ENCODE data around the gene TP53I11.

TP53I11 gene

GRCh38 chr11:44934110-44934509, 16.6 kb downstream of the TP53I11 start:
- Histone ChIP-seq H3K4me3 (ENCODE audit: insufficient read depth, low read depth, low read length, poor library complexity, severe bottlenecking) (no peak overlapping the region), H3K36me3 (ENCODE audit: control insufficient read depth, insufficient read depth, low read length) (peaks cover 4% of the 10 kb centered on the region), H3K4me1 (ENCODE audit: control insufficient read depth, insufficient read depth, low read length, poor library complexity, severe bottlenecking) (peaks cover 2% of the 10 kb centered on the region), H3K27ac (ENCODE audit: insufficient read depth, low read length, poor library complexity, severe bottlenecking) (no peak overlapping the region), H3K9me3 (ENCODE audit: control insufficient read depth, low read length) (no peaks in the 10 kb centered on the region), H3K27me3 (replicated peaks; ENCODE audit: control insufficient read depth, insufficient read depth, low read length, poor library complexity, severe bottlenecking) (no peaks in the 10 kb centered on the region)
- no peak for DNase-seq

- Histone ChIP-seq H3K4me1 (ENCODE audit: control insufficient read depth, insufficient read depth, low read length, poor library complexity, severe bottlenecking) (peaks cover under 1% of the 10 kb centered on the region), H3K4me3 (ENCODE audit: insufficient read depth, low read depth, low read length, poor library complexity, severe bottlenecking) (no peak overlapping the region), H3K27me3 (replicated peaks; ENCODE audit: control insufficient read depth, insufficient read depth, low read length, poor library complexity, severe bottlenecking) (no peaks in the 10 kb centered on the region), H3K27ac (ENCODE audit: insufficient read depth, low read length, poor library complexity, severe bottlenecking) (no peak overlapping the region), H3K9me3 (ENCODE audit: control insufficient read depth, low read length) (no peaks in the 10 kb centered on the region), H3K36me3 (ENCODE audit: control insufficient read depth, insufficient read depth, low read length) (peaks cover 17% of the 10 kb centered on the region)
- no peak for DNase-seq
Measured at GRCh38 chr11:44931466-44931865, 19.2 kb downstream of the TP53I11 start.

- Histone ChIP-seq H3K4me1 (ENCODE audit: control insufficient read depth, insufficient read depth, low read length, poor library complexity, severe bottlenecking) (no peaks in the 10 kb centered on the region), H3K9me3 (ENCODE audit: control insufficient read depth, low read length) (no peaks in the 10 kb centered on the region), H3K36me3 (ENCODE audit: control insufficient read depth, insufficient read depth, low read length) (peaks cover 17% of the 10 kb centered on the region), H3K27ac (ENCODE audit: insufficient read depth, low read length, poor library complexity, severe bottlenecking) (no peak overlapping the region), H3K27me3 (replicated peaks; ENCODE audit: control insufficient read depth, insufficient read depth, low read length, poor library complexity, severe bottlenecking) (no peaks in the 10 kb centered on the region), H3K4me3 (ENCODE audit: insufficient read depth, low read depth, low read length, poor library complexity, severe bottlenecking) (no peak overlapping the region)
- DNase-seq, result no peak
Measured at GRCh38 chr11:44930588-44931302, 19.9 kb downstream of the TP53I11 start.

GRCh38 chr11:44928816-44929215, 21.9 kb downstream of the TP53I11 start:
- Histone ChIP-seq H3K9me3 (ENCODE audit: control insufficient read depth, low read length) (no peaks in the 10 kb centered on the region), H3K4me1 (ENCODE audit: control insufficient read depth, insufficient read depth, low read length, poor library complexity, severe bottlenecking) (no peaks in the 10 kb centered on the region), H3K4me3 (ENCODE audit: insufficient read depth, low read depth, low read length, poor library complexity, severe bottlenecking) (no peak overlapping the region), H3K27me3 (replicated peaks; ENCODE audit: control insufficient read depth, insufficient read depth, low read length, poor library complexity, severe bottlenecking) (no peaks in the 10 kb centered on the region), H3K36me3 (ENCODE audit: control insufficient read depth, insufficient read depth, low read length) (peaks cover 24% of the 10 kb centered on the region), H3K27ac (ENCODE audit: insufficient read depth, low read length, poor library complexity, severe bottlenecking) (no peak overlapping the region)
- DNase-seq, result no peak

- no peaks in the 10 kb centered on the region for H3K9me3 ChIP-seq (ENCODE audit: control insufficient read depth, low read length)
- no peak overlapping the region for H3K4me3 ChIP-seq (ENCODE audit: insufficient read depth, low read depth, low read length, poor library complexity, severe bottlenecking)
- peaks cover 26% of the 10 kb centered on the region for H3K36me3 ChIP-seq (ENCODE audit: control insufficient read depth, insufficient read depth, low read length)
- H3K27me3 ChIP-seq (replicated peaks; ENCODE audit: control insufficient read depth, insufficient read depth, low read length, poor library complexity, severe bottlenecking), result no peaks in the 10 kb centered on the region
- DNase-seq, result no peak
- H3K27ac ChIP-seq (ENCODE audit: insufficient read depth, low read length, poor library complexity, severe bottlenecking), result no peak overlapping the region
- H3K4me1 ChIP-seq (ENCODE audit: control insufficient read depth, insufficient read depth, low read length, poor library complexity, severe bottlenecking), result no peaks in the 10 kb centered on the region
Measured at GRCh38 chr11:44928144-44928543, 22.5 kb downstream of the TP53I11 start.

GRCh38 chr11:44927174-44927661, 23.5 kb downstream of the TP53I11 start:
- DNase-seq, result peak; percentile 20 to 41 (median 21)
- no peak overlapping the region for H3K27ac ChIP-seq (ENCODE audit: insufficient read depth, low read length, poor library complexity, severe bottlenecking)
- no peak overlapping the region for H3K4me3 ChIP-seq (ENCODE audit: insufficient read depth, low read depth, low read length, poor library complexity, severe bottlenecking)
- H3K27me3 ChIP-seq (replicated peaks; ENCODE audit: control insufficient read depth, insufficient read depth, low read length, poor library complexity, severe bottlenecking), result no peaks in the 10 kb centered on the region
- H3K9me3 ChIP-seq (ENCODE audit: control insufficient read depth, low read length), result no peaks in the 10 kb centered on the region
- no peaks in the 10 kb centered on the region for H3K4me1 ChIP-seq (ENCODE audit: control insufficient read depth, insufficient read depth, low read length, poor library complexity, severe bottlenecking)
- peaks cover 26% of the 10 kb centered on the region for H3K36me3 ChIP-seq (ENCODE audit: control insufficient read depth, insufficient read depth, low read length)

- no peaks in the 10 kb centered on the region for H3K9me3 ChIP-seq (ENCODE audit: control insufficient read depth, low read length)
- no peak for DNase-seq
- H3K4me1 ChIP-seq (ENCODE audit: control insufficient read depth, insufficient read depth, low read length, poor library complexity, severe bottlenecking), result no peaks in the 10 kb centered on the region
- H3K27me3 ChIP-seq (replicated peaks; ENCODE audit: control insufficient read depth, insufficient read depth, low read length, poor library complexity, severe bottlenecking), result no peaks in the 10 kb centered on the region
- H3K27ac ChIP-seq (ENCODE audit: insufficient read depth, low read length, poor library complexity, severe bottlenecking), result no peak overlapping the region
- peaks cover 33% of the 10 kb centered on the region for H3K36me3 ChIP-seq (ENCODE audit: control insufficient read depth, insufficient read depth, low read length)
- H3K4me3 ChIP-seq (ENCODE audit: insufficient read depth, low read depth, low read length, poor library complexity, severe bottlenecking), result no peak overlapping the region
Measured at GRCh38 chr11:44926036-44926435, 24.6 kb downstream of the TP53I11 start.

GRCh38 chr11:44923806-44924205, 26.9 kb downstream of the TP53I11 start:
- no peak overlapping the region for H3K27ac ChIP-seq (ENCODE audit: insufficient read depth, low read length, poor library complexity, severe bottlenecking)
- no peak overlapping the region for H3K4me3 ChIP-seq (ENCODE audit: insufficient read depth, low read depth, low read length, poor library complexity, severe bottlenecking)
- no peaks in the 10 kb centered on the region for H3K27me3 ChIP-seq (replicated peaks; ENCODE audit: control insufficient read depth, insufficient read depth, low read length, poor library complexity, severe bottlenecking)

GRCh38 chr11:44923115-44923514, 27.6 kb downstream of the TP53I11 start:
- H3K27me3 ChIP-seq (replicated peaks; ENCODE audit: control insufficient read depth, insufficient read depth, low read length, poor library complexity, severe bottlenecking), result no peaks in the 10 kb centered on the region
- H3K4me1 ChIP-seq (ENCODE audit: control insufficient read depth, insufficient read depth, low read length, poor library complexity, severe bottlenecking), result no peaks in the 10 kb centered on the region
- H3K36me3 ChIP-seq (ENCODE audit: control insufficient read depth, insufficient read depth, low read length), result peaks cover 44% of the 10 kb centered on the region
- H3K9me3 ChIP-seq (ENCODE audit: control insufficient read depth, low read length), result no peaks in the 10 kb centered on the region
- no peak overlapping the region for H3K27ac ChIP-seq (ENCODE audit: insufficient read depth, low read length, poor library complexity, severe bottlenecking)
- DNase-seq, result no peak
- H3K4me3 ChIP-seq (ENCODE audit: insufficient read depth, low read depth, low read length, poor library complexity, severe bottlenecking), result no peak overlapping the region

More at GRCh38 chr11:44923806-44924205, 26.9 kb downstream of the TP53I11 start:
- H3K4me1 ChIP-seq (ENCODE audit: control insufficient read depth, insufficient read depth, low read length, poor library complexity, severe bottlenecking), result no peaks in the 10 kb centered on the region
- no peak for DNase-seq
- no peaks in the 10 kb centered on the region for H3K9me3 ChIP-seq (ENCODE audit: control insufficient read depth, low read length)
- peaks cover 41% of the 10 kb centered on the region for H3K36me3 ChIP-seq (ENCODE audit: control insufficient read depth, insufficient read depth, low read length)

- Histone ChIP-seq H3K27me3 (replicated peaks; ENCODE audit: control insufficient read depth, insufficient read depth, low read length, poor library complexity, severe bottlenecking) (no peaks in the 10 kb centered on the region), H3K4me1 (ENCODE audit: control insufficient read depth, insufficient read depth, low read length, poor library complexity, severe bottlenecking) (no peaks in the 10 kb centered on the region), H3K9me3 (ENCODE audit: control insufficient read depth, low read length) (no peaks in the 10 kb centered on the region), H3K4me3 (ENCODE audit: insufficient read depth, low read depth, low read length, poor library complexity, severe bottlenecking) (no peak overlapping the region), H3K27ac (ENCODE audit: insufficient read depth, low read length, poor library complexity, severe bottlenecking) (no peak overlapping the region), H3K36me3 (ENCODE audit: control insufficient read depth, insufficient read depth, low read length) (peaks cover 55% of the 10 kb centered on the region)
- DNase-seq, result no peak
Measured at GRCh38 chr11:44920451-44920850, 30.2 kb downstream of the TP53I11 start.
